Osteocyte (in vitro differentiated cells): ENCODE results near the gene TMEM200A. TPM values are rescaled to one million over a fixed set of nuclear protein-coding genes. Genes with fewer than 3 reads are reported as not detected.

ENCODE experiments used
- DNase-seq: peaks from one replicate; pipeline ENCODE4 v3.0.0; 2021; ENCODE audit warnings: mixed read lengths; ENCODE audit not compliant: unreplicated experiment; ENCODE audit errors: extremely low spot score
- H3K27ac Mint-ChIP-seq: one replicate; pipeline ENCODE4 v1.8.0; 2021; ENCODE audit warnings: mild to moderate bottlenecking, mixed read lengths; ENCODE audit not compliant: unreplicated experiment
- H3K27me3 Mint-ChIP-seq: one replicate; pipeline ENCODE4 v1.8.0; 2021; ENCODE audit warnings: mixed read lengths; ENCODE audit not compliant: unreplicated experiment
- H3K36me3 Mint-ChIP-seq: one replicate; pipeline ENCODE4 v1.8.0; 2021; ENCODE audit warnings: mixed read lengths; ENCODE audit not compliant: unreplicated experiment
- H3K4me1 Mint-ChIP-seq: one replicate; pipeline ENCODE4 v1.8.0; 2021; ENCODE audit warnings: mixed read lengths; ENCODE audit not compliant: unreplicated experiment
- H3K4me3 Mint-ChIP-seq: one replicate; pipeline ENCODE4 v1.8.0; 2021; ENCODE audit warnings: mild to moderate bottlenecking, moderate library complexity, mixed read lengths; ENCODE audit not compliant: unreplicated experiment
- H3K9me3 Mint-ChIP-seq: one replicate; pipeline ENCODE4 v1.8.0; 2021; ENCODE audit warnings: mixed read lengths; ENCODE audit not compliant: unreplicated experiment
- CTCF ChIP-seq: fragments of 200-600 bp; sonication (generic); IDR thresholded peaks from 2 replicates; pipeline ENCODE4 v1.5.0; 2021; ENCODE audit warnings: antibody characterized with exemption, mild to moderate bottlenecking, moderate library complexity
- total RNA-seq: library from RNA; stranded (reverse); gene quantifications from 2 replicates; pipeline ENCODE4 v1.2.1, GENCODE V29; 2021

TMEM200A gene
- total RNA-seq, 1 donor from 2014 or later: 11.2 TPM

- DNase-seq: no peak
- TF ChIP-seq CTCF: no peak
- Mint-ChIP-seq H3K9me3 (peaks cover 6% of the 10 kb centered on the region), H3K27ac (no peak overlapping the region), H3K4me3 (no peak overlapping the region), H3K4me1 (peaks cover 27% of the 10 kb centered on the region), H3K27me3 (peaks cover 2% of the 10 kb centered on the region), H3K36me3 (peaks cover 2% of the 10 kb centered on the region)
Observed at GRCh38 chr6:130407032-130407431, 41.2 kb downstream of the TMEM200A start.

- Mint-ChIP-seq H3K4me3 (no peak overlapping the region), H3K27me3 (no peaks in the 10 kb centered on the region), H3K4me1 (peaks cover 27% of the 10 kb centered on the region), H3K9me3 (peaks cover 10% of the 10 kb centered on the region), H3K36me3 (peaks cover 9% of the 10 kb centered on the region), H3K27ac (peak overlapping the region; percentile 86)
- no peak for TF ChIP-seq CTCF
- no peak for DNase-seq
Observed at GRCh38 chr6:130409418-130410100, 43.7 kb downstream of the TMEM200A start.

- Mint-ChIP-seq H3K4me3 (no peak overlapping the region), H3K27ac (no peak overlapping the region), H3K4me1 (peaks cover 28% of the 10 kb centered on the region), H3K36me3 (peaks cover 9% of the 10 kb centered on the region), H3K27me3 (no peaks in the 10 kb centered on the region), H3K9me3 (peaks cover 10% of the 10 kb centered on the region)
- DNase-seq: no peak
- TF ChIP-seq CTCF: no peak
Observed at GRCh38 chr6:130411481-130411880, 45.7 kb downstream of the TMEM200A start.

- H3K27me3 Mint-ChIP-seq: no peaks in the 10 kb centered on the region
- H3K4me1 Mint-ChIP-seq: peaks cover 22% of the 10 kb centered on the region
- H3K4me3 Mint-ChIP-seq: no peak overlapping the region
- H3K9me3 Mint-ChIP-seq: peaks cover 10% of the 10 kb centered on the region
- H3K27ac Mint-ChIP-seq: no peak overlapping the region
- H3K36me3 Mint-ChIP-seq: peaks cover 9% of the 10 kb centered on the region
- no peak for TF ChIP-seq CTCF
- no peak for DNase-seq
Observed at GRCh38 chr6:130412556-130413290, 46.9 kb downstream of the TMEM200A start.

GRCh38 chr6:130417951-130418350, 52.1 kb downstream of the TMEM200A start:
- Mint-ChIP-seq H3K27ac (no peak overlapping the region), H3K27me3 (no peaks in the 10 kb centered on the region), H3K4me1 (peaks cover 19% of the 10 kb centered on the region), H3K36me3 (peaks cover 4% of the 10 kb centered on the region), H3K9me3 (peaks cover 15% of the 10 kb centered on the region), H3K4me3 (no peak overlapping the region)
- no peak for TF ChIP-seq CTCF
- no peak for DNase-seq
